Brain pericyte (primary cell): ENCODE results near the gene LARP4B.

Source experiments
- DNase-seq: peaks from one replicate; pipeline ENCODE4 v3.0.0-alpha.2; 2012; ENCODE audit warnings: low read depth, low spot score

The LARP4B gene

GRCh38 chr10:828191-828590, 103.3 kb downstream of the LARP4B start:
- DNase-seq, result no peak

GRCh38 chr10:824946-825345, 106.6 kb downstream of the LARP4B start:
- DNase-seq, result no peak

DNA sequence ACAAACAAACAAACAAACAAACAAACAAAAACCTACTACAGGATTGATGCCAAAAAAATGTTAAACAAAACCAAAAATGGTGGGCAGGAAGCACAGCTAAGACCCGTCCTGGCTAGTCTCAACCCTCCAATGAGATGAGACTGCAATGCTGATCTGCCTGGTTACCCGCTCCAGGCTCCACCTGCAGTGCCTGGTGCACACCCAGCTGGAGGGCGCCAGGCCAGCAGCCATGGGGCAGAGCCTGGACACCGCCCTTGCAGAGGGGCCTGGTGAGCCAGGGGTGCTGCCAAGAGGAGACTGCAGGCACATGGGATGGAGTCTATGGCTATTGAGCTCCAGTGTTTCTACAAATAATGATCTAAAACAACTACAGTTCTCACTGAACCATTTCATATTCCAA, 107.0 kb downstream of the LARP4B start:
- no peak for DNase-seq

DNA sequence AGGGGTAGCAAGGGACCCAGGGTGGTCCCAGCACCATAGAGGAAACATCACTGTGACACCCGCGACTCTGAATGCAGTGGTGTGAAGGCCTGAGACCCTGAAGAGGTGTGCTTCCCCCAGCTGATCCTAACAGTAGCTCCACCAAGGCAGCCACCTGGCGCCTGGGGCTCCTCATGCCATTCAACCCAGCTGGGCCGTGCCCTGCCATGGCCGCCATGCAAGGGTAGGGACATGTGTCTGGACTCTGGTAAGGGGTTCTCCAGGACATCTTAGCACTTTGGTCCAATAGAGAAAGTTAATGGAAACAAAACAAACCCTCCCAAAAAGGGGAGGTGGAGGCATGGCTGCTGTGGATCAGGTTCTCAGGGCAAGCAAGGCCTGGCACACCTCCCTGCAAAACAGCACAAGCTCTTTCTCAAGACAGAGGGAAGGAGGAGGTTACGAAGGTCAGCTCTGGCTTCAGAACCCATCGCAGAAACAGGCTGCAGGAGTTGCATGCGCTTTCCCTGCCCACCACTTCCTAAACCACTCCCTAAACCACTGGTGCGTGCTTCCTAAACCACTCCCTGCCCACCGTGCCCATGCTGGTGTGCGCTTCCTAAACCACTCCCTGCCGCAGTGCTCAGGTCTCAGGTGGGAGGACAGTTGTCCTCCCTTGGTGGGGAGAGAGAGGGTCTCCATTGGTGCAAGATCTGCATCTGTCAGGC, 108.7 kb downstream of the LARP4B start:
- no peak for DNase-seq

DNA sequence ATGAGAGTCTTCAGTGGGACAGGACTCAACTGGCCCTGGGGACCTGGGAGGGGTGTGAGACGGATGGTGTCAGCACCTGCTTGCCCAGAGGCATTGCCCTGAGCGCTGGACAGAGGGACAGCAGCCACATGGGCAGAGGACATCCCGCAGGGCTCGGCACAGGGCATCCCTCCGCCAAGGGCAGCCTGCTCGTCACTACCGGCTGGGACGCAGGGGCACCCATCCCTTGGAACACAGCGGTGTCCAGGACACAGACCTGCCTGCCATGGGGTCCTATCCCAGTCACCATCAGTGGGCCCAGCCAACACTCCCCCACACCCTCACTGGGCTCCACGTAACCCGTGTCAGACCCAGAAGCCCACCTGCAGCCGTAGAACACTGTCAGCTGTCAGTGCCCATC, 109.3 kb downstream of the LARP4B start:
- no peak for DNase-seq

DNA sequence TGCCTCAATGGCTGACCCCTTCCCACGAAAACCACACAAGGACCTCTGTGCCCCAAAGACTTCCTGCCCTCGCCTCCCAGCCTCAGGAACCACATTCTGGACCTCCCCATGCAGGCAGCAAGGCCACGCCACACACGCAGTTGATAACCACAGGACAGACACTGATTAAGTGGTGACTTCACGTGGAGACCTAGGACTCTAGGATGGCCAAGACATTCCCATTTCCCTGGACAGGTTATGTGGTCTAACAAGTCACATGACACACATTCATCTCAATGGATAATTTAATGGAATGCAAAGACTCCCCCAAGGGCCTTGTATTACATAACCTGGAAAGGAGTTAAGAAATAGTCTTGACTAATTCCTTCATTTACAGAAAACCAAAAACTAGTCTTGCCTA, 110.2 kb downstream of the LARP4B start:
- no peak for DNase-seq

DNA sequence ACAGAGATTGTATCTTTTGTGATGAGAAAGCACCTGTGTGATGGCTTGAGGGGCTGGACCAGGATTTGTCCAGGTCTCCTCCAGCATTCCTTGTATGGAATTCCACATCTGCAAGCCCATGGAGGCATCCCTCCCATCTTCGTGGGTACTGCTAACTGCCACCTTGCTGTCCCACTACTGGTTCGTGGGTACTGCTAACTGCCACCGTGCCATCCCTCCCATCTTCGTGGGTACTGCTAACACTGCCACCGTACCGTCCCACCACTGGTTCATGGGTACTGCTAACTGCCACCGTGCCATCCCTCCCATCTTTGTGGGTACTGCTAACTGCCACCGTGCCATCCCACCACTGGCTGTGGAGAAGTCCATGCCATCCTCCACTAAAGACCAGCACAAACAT, 111.7 kb downstream of the LARP4B start:
- DNase-seq, result no peak

DNA sequence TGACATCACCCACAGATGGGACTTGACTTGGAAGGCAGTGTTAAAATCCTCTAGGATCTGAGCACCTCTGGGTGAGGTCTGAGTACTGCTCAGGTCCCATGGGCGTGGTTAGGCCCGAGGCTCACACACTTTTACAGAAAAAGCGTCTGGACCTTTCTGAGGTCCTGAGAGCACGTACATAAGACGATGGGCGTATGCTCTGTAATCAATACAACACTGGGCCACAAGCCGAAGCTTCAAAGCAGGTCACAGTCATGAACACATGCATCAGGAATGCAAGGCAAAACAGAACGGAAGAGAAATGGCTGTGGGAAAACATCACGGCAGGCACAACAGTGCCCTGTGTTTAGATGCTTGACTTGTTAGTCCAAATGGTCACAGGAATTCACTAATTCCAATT, 112.2 kb downstream of the LARP4B start:
- DNase-seq, result no peak

GRCh38 chr10:818526-819220, 112.8 kb downstream of the LARP4B start:
- DNase-seq, result no peak

- no peak for DNase-seq
Observed at GRCh38 chr10:818010-818409, 113.5 kb downstream of the LARP4B start.

- DNase-seq, result no peak
Observed at GRCh38 chr10:817371-817770, 114.1 kb downstream of the LARP4B start.

DNA sequence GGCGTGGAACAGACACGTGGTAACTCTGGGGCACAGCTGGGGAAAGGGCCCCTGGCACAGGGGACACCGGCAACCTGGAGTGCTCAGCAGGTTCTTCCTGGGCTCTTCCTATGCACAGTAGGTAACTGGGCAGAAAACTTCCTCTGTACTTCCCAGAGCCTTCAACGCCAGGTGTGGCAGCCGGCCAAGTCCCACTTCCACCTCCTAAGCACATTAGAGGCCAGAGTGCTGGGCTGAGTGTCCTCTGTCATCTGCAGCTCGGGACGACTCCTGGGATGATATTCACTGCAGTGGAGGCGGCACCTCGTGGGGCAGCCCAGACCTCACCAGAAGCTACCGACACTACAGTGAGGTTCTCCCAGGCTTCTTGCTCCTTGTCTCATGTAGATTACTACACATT, 114.5 kb downstream of the LARP4B start:
- DNase-seq, result no peak

DNA sequence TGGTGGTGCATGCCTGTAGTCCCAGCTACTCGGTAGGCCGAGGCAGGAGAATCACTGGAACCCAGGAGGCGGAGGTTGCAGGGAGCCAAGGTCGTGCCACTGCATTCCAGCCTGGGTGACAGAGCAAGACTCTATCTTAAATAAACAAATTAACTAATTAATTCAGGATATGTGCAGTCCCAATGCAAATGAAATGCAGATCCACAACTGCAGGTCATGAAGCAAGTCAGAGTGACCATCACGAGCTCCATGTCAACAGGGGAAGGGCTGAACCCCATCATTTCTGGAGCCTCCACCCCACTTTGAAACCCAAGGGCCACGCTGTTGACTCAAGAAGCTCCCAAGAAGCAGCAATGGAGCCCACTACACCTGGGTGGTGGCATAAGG, 115.4 kb downstream of the LARP4B start:
- no peak for DNase-seq

DNA sequence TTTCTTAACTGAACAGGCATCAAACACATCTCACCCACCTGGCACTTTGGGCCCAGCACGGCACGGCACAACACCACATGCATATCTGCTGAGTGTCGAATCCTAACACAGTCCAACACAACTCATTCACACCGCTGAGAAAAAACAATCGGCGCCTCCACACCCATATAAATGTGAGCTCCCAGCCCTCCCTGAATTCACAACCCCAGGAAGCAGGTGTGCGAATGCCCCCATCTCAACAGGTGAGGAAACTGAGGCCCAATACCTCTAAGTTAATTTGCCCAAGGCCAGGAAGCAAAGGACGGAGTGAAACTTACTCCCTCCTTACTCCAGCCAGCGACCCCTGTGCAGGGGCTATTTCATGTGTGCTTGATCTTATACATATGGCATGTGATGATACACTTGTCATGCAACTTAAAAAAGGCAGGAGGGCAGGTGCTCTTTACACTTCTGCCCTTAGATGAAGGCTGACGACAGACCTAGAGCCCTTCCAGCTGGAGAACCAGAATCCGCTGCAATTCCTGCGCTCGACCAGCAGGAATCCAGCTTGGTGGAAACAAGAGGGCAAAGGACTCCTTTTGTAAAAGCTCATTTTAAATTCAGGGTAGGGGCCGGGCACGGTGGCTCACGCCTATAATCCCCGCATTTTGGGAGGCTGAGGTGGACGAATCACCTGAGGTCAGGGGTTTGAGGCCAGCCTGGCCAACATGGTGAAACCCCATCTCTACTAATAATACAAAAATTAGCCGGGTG, 116.0 kb downstream of the LARP4B start:
- DNase-seq, result no peak

DNA sequence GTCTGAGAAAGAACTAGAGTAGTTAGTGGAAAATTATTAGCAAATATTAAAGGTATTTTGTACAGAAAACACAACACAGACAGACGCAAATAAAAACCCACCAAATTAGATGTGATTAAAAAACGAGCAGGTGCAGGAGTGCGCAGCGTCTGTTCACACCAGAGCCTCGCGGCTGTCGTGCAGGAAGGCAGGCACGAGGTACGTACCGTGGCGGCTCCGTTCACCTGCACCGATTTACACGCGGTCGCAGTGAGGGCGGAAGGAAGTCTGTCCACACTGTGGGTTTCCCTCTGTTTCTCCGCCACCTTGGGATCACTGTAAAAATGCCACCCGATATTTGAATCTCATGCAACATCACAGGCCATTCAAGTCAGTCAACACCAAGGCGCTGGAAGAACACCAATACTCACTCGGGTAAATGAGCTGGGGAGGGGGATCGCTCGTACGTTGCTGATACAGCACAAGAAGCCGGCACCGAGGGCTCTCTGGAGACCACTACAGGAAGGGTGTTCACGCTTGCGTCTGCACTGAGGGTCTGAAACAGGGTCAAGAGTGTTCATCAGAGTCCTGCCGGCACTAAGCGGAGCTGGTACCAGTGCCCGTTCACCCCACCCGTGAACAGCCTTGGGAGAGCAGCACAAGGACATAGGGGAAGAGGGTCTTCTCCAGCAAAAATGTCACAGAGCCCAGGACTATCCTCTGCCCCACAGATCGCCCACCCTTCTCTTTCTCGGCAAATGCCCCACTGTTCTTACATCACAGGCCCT, 116.8 kb downstream of the LARP4B start:
- no peak for DNase-seq

GRCh38 chr10:813286-813685, 118.2 kb downstream of the LARP4B start:
- no peak for DNase-seq

DNA sequence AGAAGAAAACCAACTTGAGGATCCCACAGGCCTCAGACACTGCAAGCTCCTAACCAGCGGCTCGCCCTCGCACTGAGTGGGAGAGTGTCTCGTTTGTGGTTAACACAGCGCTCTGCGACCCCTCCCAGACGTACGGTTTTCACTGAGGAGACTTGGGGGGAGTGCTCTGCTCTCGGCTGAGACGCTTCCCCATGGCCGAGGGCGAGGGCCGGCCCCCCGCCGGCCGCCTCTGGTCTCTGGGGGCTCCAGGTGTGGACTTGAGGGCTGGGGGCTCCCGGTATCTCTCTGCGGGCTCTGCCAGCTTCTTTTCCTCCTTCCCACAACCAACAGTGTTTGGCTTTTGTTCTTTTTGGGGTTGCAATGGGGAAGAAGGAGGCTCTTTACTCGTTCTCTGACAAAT, 118.7 kb downstream of the LARP4B start:
- DNase-seq, result no peak

DNA sequence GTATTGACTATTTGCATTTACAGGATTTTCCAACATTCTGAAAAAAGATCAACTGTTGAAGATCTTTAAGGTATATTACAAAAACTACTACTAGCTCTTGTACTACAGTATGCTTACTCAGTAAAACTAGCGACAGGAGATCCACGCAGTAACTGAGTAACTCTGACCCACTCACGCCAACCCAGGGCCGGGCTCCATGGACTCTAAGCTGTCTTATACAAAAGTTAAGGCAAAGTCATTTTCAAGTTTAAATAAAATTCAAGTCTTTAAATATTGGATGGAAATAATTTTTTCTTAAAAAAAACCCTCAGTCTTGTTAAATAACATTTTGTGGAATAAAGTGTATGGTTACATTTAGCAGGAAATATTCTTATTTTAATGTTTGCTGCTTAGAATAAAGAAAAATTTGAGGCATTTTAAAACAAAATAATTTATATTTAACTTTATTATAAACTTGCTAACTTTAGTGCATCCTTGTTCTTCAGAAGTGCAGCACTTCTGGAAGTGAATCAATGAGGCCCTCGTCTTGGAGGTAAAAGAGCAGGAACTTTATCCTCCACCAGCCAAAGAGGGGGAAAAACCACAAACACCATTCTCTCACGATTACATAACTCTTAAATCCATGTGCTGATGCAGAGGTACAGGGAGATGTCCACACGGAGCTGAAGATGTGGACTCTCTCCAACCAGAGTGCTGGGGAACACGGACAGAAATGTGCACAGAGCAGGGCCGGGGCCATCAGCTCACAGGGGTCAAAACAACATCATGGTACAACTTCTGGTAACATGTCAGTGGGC, 119.9 kb downstream of the LARP4B start:
- DNase-seq, result no peak

- DNase-seq, result no peak
Observed at GRCh38 chr10:810351-810846, 121.1 kb downstream of the LARP4B start.

DNA sequence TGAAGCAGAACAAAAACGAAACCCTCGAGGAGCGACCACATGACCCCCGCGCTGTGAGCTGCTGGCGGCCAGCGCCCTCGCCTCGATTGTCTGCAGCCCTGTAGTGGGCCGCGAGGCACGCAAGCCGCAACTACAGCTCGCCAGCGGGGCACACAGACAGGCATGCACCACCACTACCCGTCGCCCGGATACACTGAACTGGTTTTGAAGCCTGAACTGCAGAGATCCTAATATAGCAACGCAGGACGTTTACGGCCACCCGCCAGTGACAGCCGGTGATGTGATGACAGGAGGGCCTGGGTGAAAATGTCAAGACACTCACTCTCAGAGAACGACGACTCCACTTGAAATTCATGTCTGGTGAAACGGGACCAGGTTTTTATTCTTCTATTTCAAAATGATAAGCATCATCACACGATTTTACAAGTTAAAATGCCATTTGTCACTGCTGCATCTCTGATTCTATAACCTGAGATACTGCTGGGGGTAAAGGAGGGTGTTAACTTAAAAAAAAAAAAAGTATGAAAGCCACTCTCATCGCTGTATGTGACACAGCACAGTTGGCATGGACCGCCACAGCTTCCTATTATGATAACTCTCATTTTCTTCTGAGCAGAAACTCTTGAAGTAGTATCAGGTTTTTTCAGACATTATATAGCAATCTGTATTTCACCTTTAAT, 121.7 kb downstream of the LARP4B start:
- no peak for DNase-seq

GRCh38 chr10:807958-808353, 123.5 kb downstream of the LARP4B start:
- DNase-seq, result no peak
